ENCODE results near the gene PLCB1.

Gene PLCB1

DNA sequence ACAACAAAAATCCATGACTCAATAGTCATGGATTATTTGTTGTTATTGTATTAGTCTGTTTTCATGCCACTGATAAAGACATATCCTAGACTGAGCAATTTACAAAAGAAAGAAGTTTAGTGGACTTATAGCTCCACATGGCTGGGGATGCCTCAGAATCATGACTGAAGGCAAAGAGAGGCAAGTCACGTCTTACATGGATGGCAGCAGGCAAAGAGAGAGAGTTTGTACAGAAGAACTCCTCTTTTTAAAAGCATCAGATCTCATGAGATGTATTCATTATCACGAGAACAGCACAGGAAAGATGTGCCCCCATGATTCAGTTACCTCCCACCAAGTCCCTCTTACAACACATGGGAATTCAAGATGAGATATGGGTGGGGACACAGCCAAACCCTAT is 792.5 kb downstream of the PLCB1 start:
- TF ChIP-seq, protein P1, sequence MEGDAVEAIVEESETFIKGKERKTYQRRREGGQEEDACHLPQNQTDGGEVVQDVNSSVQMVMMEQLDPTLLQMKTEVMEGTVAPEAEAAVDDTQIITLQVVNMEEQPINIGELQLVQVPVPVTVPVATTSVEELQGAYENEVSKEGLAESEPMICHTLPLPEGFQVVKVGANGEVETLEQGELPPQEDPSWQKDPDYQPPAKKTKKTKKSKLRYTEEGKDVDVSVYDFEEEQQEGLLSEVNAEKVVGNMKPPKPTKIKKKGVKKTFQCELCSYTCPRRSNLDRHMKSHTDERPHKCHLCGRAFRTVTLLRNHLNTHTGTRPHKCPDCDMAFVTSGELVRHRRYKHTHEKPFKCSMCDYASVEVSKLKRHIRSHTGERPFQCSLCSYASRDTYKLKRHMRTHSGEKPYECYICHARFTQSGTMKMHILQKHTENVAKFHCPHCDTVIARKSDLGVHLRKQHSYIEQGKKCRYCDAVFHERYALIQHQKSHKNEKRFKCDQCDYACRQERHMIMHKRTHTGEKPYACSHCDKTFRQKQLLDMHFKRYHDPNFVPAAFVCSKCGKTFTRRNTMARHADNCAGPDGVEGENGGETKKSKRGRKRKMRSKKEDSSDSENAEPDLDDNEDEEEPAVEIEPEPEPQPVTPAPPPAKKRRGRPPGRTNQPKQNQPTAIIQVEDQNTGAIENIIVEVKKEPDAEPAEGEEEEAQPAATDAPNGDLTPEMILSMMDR (IDR thresholded peaks at IDR 0.05; ENCODE audit: low read depth, low read length, missing control alignments), result no peak
- no peak for DNase-seq (ENCODE audit: low read depth)

DNA sequence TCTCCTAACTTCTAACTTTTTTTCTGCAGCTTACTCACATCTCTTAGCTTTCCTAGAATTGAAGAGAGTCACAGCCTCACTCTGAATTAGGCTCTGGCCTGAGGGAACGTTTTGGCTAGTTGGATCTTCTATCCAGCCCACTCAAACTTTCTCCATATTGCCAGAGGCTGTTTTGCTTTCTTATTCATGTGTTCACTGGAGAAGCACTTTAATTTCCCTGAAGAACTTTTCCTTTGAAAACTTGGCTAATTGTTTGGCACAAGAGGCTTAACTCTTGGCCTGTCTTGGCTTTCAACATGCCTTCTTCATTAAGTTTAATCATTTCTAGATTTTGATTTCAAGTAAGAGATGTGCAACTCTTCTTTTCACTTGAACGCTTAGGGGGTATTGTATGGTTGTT is 798.7 kb downstream of the PLCB1 start:
- TF ChIP-seq, protein P1 (IDR thresholded peaks at IDR 0.05; ENCODE audit: low read depth, low read length, missing control alignments), result no peak
- no peak overlapping the region for H3K4me3 ChIP-seq (ENCODE audit: low read depth, low read length)
- no peak for DNase-seq (ENCODE audit: low read depth)

More for the DNA sequence above, 792.5 kb downstream of the PLCB1 start:
- H3K4me3 ChIP-seq (ENCODE audit: low read depth, low read length), result no peak overlapping the region

DNA sequence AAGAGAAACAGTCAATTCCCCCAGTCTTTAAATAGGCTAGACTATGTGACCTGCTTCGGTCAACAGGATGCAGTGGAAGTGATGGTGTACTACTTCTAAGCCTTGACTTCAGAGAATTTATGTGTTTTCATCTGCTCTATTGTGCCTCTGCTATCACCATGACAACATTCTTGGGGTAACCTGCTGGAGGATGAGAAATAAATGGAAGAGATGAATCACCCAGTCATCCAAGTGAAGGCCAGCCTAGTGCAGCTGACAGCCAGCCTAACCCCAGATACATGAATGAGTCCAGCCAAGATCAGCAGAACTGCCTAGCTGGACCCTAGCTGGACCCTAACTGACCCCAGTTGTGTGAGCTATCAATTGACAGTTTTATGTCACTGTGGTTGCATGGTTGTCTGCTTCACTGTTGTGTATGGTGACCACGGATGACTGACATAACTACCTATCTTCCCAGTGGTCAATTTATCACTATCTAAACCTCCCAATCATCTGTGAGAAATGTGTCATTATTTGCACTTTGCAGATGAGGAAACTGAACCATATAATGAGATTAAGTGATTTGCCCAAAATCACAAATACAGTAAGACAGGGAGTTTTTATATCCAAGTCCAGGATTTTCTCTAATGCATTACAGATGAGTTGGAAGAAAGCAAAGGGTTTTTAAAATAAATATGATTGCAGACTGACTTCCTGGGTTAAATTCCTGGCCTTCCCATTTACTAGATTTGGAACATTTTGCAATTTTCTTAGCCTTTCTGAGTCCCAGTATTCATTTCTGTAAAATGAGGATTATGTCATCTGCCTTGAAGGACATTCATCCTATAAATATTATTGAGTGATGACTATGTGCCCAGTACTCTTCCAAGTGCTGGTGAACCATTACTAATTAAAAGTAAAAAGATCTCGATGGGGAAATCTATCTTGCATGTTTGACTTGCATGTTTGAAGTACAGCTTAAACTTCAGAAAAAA is 800.4 kb downstream of the PLCB1 start:
- DNase-seq (ENCODE audit: low read depth), result no peak
- TF ChIP-seq, protein P1 (IDR thresholded peaks at IDR 0.05; ENCODE audit: low read depth, low read length, missing control alignments), result no peak
- H3K4me3 ChIP-seq (ENCODE audit: low read depth, low read length), result no peak overlapping the region

DNA sequence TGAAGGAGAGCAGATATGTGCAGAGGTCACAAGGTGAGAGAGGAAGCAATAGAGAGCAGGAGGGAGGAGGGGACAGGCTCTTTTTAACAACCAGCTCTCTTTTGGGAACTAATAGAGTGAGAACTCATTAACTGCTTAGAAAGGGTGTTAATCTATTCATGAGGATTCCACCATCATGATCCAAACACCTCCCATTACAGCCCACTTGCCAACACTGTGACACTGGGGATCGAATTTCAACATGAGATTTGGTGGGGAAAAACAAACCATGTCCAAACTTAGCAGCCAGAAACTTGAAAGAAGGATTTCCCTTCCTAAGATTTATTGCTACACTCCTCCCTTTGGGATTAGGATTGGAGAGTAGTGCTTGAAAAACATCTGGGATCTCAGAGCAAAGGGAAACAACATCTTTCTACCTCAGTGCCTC is 801.3 kb downstream of the PLCB1 start:
- no peak overlapping the region for H3K4me3 ChIP-seq (ENCODE audit: low read depth, low read length)
- TF ChIP-seq, protein P1 (IDR thresholded peaks at IDR 0.05; ENCODE audit: low read depth, low read length, missing control alignments), result no peak
- DNase-seq (ENCODE audit: low read depth), result no peak

DNA sequence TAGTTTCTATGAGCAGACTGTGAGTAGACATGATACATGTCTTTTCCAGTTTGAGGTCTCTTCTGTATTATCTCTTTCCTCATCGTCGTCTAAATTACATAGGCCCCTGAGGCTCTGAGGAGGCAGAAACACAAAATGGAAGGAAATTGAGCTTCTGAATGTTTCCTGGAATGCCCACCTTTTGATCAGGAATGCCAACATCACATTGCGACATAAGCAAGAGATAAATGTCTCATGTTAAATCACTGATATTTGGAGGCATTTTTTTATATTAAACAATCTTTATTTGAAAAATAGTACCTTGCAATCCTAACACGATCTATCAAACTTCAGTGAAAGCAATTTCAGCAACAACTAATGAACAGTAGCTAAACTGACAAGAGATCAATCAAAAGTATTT is 802.3 kb downstream of the PLCB1 start:
- TF ChIP-seq, protein P1 (IDR thresholded peaks at IDR 0.05; ENCODE audit: low read depth, low read length, missing control alignments), result no peak
- no peak overlapping the region for H3K4me3 ChIP-seq (ENCODE audit: low read depth, low read length)
- DNase-seq (ENCODE audit: low read depth), result no peak
